HepG2 (cell line): ENCODE measurements around the gene ZNRD2. TPM values are rescaled to one million over a fixed set of nuclear protein-coding genes. Genes with fewer than 3 reads are reported as not detected.

Source experiments
- AGO1 ChIP-seq: fragments of 200-400 bp; formaldehyde crosslinking; IDR thresholded peaks from 2 replicates; pipeline ENCODE4 v1.6.1; 2017; ENCODE audit warnings: mild to moderate bottlenecking, low read depth, low read length, moderate library complexity; ENCODE audit not compliant: poor library complexity, severe bottlenecking
- ATF4 ChIP-seq, 2 experiments: fragments of 450-650 bp in 1 of 2; sonication (generic) in 1 of 2; formaldehyde crosslinking; IDR thresholded peaks; 2 replicates each; pipeline versions ENCODE4 v1.5.0 to v1.8.0; 2020 to 2022; ENCODE audit warnings: mild to moderate bottlenecking in 1 of 2, missing genetic modification reagents in 1 of 2
- ATF5 ChIP-seq: sonication (generic); formaldehyde crosslinking; IDR thresholded peaks from 2 replicates; pipeline ENCODE4 v1.4.0; 2020; ENCODE audit warnings: mild to moderate bottlenecking, low read depth, missing genetic modification reagents
- ATRX ChIP-seq: sonication (generic); formaldehyde crosslinking; IDR thresholded peaks from 2 replicates; pipeline ENCODE4 v1.4.0; 2020; ENCODE audit warnings: missing genetic modification reagents, borderline replicate concordance
- CEBPB ChIP-seq: IDR thresholded peaks from 2 replicates; pipeline ENCODE4 v1.6.1; 2011; ENCODE audit warnings: low read depth, low read length, improper control_type of control experiment, borderline replicate concordance
- CENPBD1 ChIP-seq: sonication (generic); formaldehyde crosslinking; IDR thresholded peaks from 2 replicates; pipeline ENCODE4 v1.8.0; 2022; ENCODE audit warnings: missing genetic modification reagents, low read depth, mild to moderate bottlenecking, borderline replicate concordance
- CREB1 ChIP-seq, 2 experiments: fragments of 450-650 bp in 1 of 2; IDR thresholded peaks; 2 replicates each; pipeline ENCODE4 v1.6.1; 2016 to 2017; ENCODE audit warnings: control low read depth in 1 of 2, mild to moderate bottlenecking in 1 of 2, missing compliant biosample characterization in 1 of 2, missing genetic modification characterization in 1 of 2
- CTCF ChIP-seq: sonication (generic); formaldehyde crosslinking; IDR thresholded peaks from 2 replicates; pipeline ENCODE4 v1.5.0; 2020; ENCODE audit warnings: mild to moderate bottlenecking, missing genetic modification reagents, moderate library complexity
- EEA1 ChIP-seq: sonication (generic); formaldehyde crosslinking; IDR thresholded peaks from 2 replicates; pipeline ENCODE4 v1.5.1; 2020; ENCODE audit warnings: mild to moderate bottlenecking, missing genetic modification reagents, borderline replicate concordance
- FOXO1 ChIP-seq: sonication (generic); formaldehyde crosslinking; IDR thresholded peaks from 2 replicates; pipeline ENCODE4 v1.4.0; 2020; ENCODE audit warnings: missing genetic modification reagents
- HNRNPUL1 ChIP-seq: fragments of 200-400 bp; formaldehyde crosslinking; IDR thresholded peaks from 2 replicates; pipeline ENCODE4 v1.6.1; 2017; ENCODE audit warnings: low read depth, mild to moderate bottlenecking, low read length, moderate library complexity
- JUNB ChIP-seq: sonication (generic); formaldehyde crosslinking; IDR thresholded peaks from 2 replicates; pipeline ENCODE4 v1.8.0; 2022; ENCODE audit warnings: missing genetic modification reagents, mild to moderate bottlenecking, borderline replicate concordance
- PCBP1 ChIP-seq: fragments of 200-400 bp; formaldehyde crosslinking; IDR thresholded peaks from 2 replicates; pipeline ENCODE4 v1.6.1; 2017; ENCODE audit warnings: mild to moderate bottlenecking, low read depth, low read length, borderline replicate concordance
- RFX3 ChIP-seq: IDR thresholded peaks from 2 replicates; pipeline ENCODE4 v1.6.1; 2016; ENCODE audit warnings: missing biosample characterization, missing genetic modification reagents
- SMARCC2 ChIP-seq: fragments of 450-650 bp; IDR thresholded peaks from 2 replicates; pipeline ENCODE4 v1.6.1; 2017; ENCODE audit warnings: antibody characterized with exemption, mild to moderate bottlenecking
- SRF ChIP-seq: IDR thresholded peaks from 2 replicates; pipeline ENCODE4 v1.6.1; 2011; ENCODE audit warnings: mild to moderate bottlenecking, low read depth, low read length, moderate library complexity
- SRY ChIP-seq: sonication (generic); formaldehyde crosslinking; IDR thresholded peaks from 2 replicates; pipeline ENCODE4 v1.8.0; 2022; ENCODE audit warnings: mild to moderate bottlenecking, missing genetic modification reagents
- TARDBP ChIP-seq: sonication (generic); formaldehyde crosslinking; IDR thresholded peaks from 2 replicates; pipeline ENCODE4 v1.8.0; 2022; ENCODE audit warnings: mild to moderate bottlenecking, missing genetic modification reagents
- U2AF2 ChIP-seq: fragments of 200-400 bp; formaldehyde crosslinking; IDR thresholded peaks from 2 replicates; pipeline ENCODE4 v1.6.1; 2017; ENCODE audit warnings: low read depth, mild to moderate bottlenecking, low read length
- ZFY ChIP-seq: sonication (generic); formaldehyde crosslinking; IDR thresholded peaks from 2 replicates; pipeline ENCODE4 v1.4.0; 2020; ENCODE audit warnings: missing genetic modification reagents
- ZNF10 ChIP-seq: sonication (generic); formaldehyde crosslinking; IDR thresholded peaks from 2 replicates; pipeline ENCODE4 v1.4.0; 2020; ENCODE audit warnings: mild to moderate bottlenecking, low read depth, missing genetic modification reagents, borderline replicate concordance
- ZNF282 ChIP-seq: fragments of 450-650 bp; IDR thresholded peaks from 2 replicates; pipeline ENCODE4 v1.6.1; 2018; ENCODE audit not compliant: partially characterized antibody
- ZNF329 ChIP-seq: sonication (generic); formaldehyde crosslinking; IDR thresholded peaks from 2 replicates; pipeline ENCODE4 v1.9.0; 2021; ENCODE audit warnings: low read depth, mild to moderate bottlenecking, missing genetic modification reagents
- ZNF558 ChIP-seq: sonication (generic); formaldehyde crosslinking; IDR thresholded peaks from 2 replicates; pipeline ENCODE4 v1.9.0; 2022; ENCODE audit warnings: mild to moderate bottlenecking, missing genetic modification reagents, borderline replicate concordance
- ZNF562 ChIP-seq: sonication (generic); formaldehyde crosslinking; IDR thresholded peaks from 2 replicates; pipeline ENCODE4 v1.8.0; 2022; ENCODE audit warnings: missing genetic modification reagents, borderline replicate concordance
- ZNF563 ChIP-seq: sonication (generic); formaldehyde crosslinking; IDR thresholded peaks from 2 replicates; pipeline ENCODE4 v1.8.0; 2022; ENCODE audit warnings: mild to moderate bottlenecking, moderate library complexity, missing genetic modification reagents
- ZNF644 ChIP-seq: IDR thresholded peaks from 2 replicates; pipeline ENCODE4 v1.6.1; 2016; ENCODE audit warnings: low read depth
- ZZZ3 ChIP-seq: sonication (generic); formaldehyde crosslinking; IDR thresholded peaks from 2 replicates; pipeline ENCODE4 v1.4.0; 2020; ENCODE audit warnings: missing genetic modification reagents, mild to moderate bottlenecking, borderline replicate concordance
- polyA plus RNA-seq, 8 experiments: library from polyadenylated mRNA; depleted of rRNA in 3 of 8; stranded (reverse) in 7 of 8; unstranded in 1 of 8; fragments of >200 nt; fragmentation: Illumina TruSeq in 4 of 8; extraction: Trizol in 4 of 8; gene quantifications; 2 replicates each; pipeline versions ENCODE4 v1.2.1 to v1.2.3, GENCODE V29; 2011 to 2016; ENCODE audit warnings: low read depth in 4 of 8, missing spikeins in 1 of 8, mixed read lengths in 1 of 8; ENCODE audit not compliant: insufficient read depth in 1 of 8
- total RNA-seq, 5 experiments: library from RNA; depleted of rRNA; stranded (reverse); fragments of >200 nt; fragmentation: Illumina TruSeq; extraction: Trizol; gene quantifications; 2 replicates each; pipeline ENCODE4 v1.2.3, GENCODE V29; 2016; ENCODE audit warnings: low read depth in 1 of 5

The ZNRD2 gene
- total and polyA plus RNA-seq, 2 of the 13 experiments (the other 11 are each of a cell fraction or from before 2014, with no cell fraction given), result 29.2 to 34.0 TPM

GRCh38 chr11:65540290-65541092 lies 29.8 kb upstream of the ZNRD2 start (continued):
- TF ChIP-seq CTCF (CRISPR knock-in tag) (peak; percentile 90), ZNF562 (CRISPR knock-in tag) (no peak), SRF (no peak), AGO1 (no peak), CEBPB (0 out of 2 replicates have a peak, but pooled peaks have one; percentile 23), FOXO1 (CRISPR knock-in tag) (no peak), ATF5 (no peak), ZNF282 (no peak), JUNB (CRISPR knock-in tag) (no peak), U2AF2 (no peak), HNRNPUL1 (no peak), ZNF10 (CRISPR knock-in tag) (no peak), SRY (CRISPR knock-in tag) (no peak), ATRX (CRISPR knock-in tag) (no peak), ATF4 (CRISPR knock-in tag; IDR thresholded peaks at IDR 0.05) (no peak), CREB1 (IDR thresholded peaks at IDR 0.05) (no peak), CREB1 (CRISPR knock-in tag; IDR thresholded peaks at IDR 0.05) (no peak), ZNF563 (CRISPR knock-in tag) (no peak), ZFY (CRISPR knock-in tag) (no peak), ZNF558 (no peak), RFX3 (no peak), PCBP1 (no peak), EEA1 (no peak), CENPBD1 (CRISPR knock-in tag) (no peak), ZNF644 (CRISPR knock-in tag) (no peak), SMARCC2 (no peak), ZZZ3 (CRISPR knock-in tag) (no peak), TARDBP (CRISPR knock-in tag) (no peak), ZNF329 (no peak)
